ENCODE results near the gene ZRANB3. TPM values are rescaled to one million over a fixed set of nuclear protein-coding genes. Genes with fewer than 3 reads are reported as not detected.

The ZRANB3 gene
- total and polyA plus RNA-seq, 2 experiments from 2014 or later = 10.5 to 16.8 TPM

DNA sequence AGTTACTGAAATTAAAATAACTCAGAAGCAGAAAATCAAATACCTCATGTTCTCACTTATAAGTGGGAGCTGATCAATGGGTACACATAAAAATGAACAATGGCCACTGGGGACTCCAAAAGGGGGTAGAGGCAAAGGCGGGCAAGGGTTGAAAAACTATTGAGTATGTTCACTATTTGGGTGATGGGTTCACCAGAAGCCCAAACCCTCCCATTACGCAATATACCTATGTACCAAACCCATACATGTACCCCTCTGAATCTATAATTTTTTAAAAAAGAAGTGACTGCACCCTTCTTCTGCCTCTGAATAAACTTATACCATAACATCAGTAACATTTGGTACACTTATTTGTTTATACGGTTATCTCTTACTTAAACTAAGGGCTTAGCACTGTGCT is 119.4 kb downstream of the ZRANB3 start (continued):
- no peak for TF ChIP-seq CREB1 (CRISPR knock-in tag; IDR thresholded peaks at IDR 0.05; ENCODE audit: low read depth)
- TF ChIP-seq NANOG (IDR thresholded peaks at IDR 0.05; ENCODE audit: borderline replicate concordance) = no peak
- TF ChIP-seq JUNB (IDR thresholded peaks at IDR 0.05; ENCODE audit: unreplicated experiment) = no peak
- TF ChIP-seq POLR2AphosphoS5 (IDR thresholded peaks at IDR 0.05; ENCODE audit: low read depth) = no peak
- TF ChIP-seq, protein P1, sequence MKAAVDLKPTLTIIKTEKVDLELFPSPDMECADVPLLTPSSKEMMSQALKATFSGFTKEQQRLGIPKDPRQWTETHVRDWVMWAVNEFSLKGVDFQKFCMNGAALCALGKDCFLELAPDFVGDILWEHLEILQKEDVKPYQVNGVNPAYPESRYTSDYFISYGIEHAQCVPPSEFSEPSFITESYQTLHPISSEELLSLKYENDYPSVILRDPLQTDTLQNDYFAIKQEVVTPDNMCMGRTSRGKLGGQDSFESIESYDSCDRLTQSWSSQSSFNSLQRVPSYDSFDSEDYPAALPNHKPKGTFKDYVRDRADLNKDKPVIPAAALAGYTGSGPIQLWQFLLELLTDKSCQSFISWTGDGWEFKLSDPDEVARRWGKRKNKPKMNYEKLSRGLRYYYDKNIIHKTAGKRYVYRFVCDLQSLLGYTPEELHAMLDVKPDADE (IDR thresholded peaks at IDR 0.05) = no peak
- TF ChIP-seq ZNF114 (CRISPR knock-in tag; IDR thresholded peaks at IDR 0.05) = no peak

DNA sequence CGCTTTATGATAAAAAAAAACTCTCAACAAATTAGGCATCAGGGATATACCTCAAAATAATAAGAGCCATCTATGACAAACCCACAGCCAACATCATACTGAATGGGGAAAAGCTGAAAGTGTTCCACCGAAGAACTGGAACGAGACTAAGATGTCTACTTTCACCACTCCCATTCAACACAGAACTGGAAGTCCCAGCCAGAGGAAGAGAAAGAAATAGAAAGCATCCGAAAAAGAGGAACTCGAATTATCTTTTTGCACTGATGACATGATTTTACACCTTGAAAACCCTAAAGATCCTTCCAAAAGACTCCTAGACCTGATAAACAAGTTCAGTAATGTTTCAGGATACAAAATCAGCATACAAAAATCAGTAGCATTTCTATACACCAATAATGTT is 121.6 kb downstream of the ZRANB3 start:
- H3F3A ChIP-seq (replicated peaks; ENCODE audit: low read depth) = no peaks in the 10 kb centered on the region
- no peak for ATAC-seq
- Mint-ChIP-seq H3K9me3 (peaks cover 29% of the 10 kb centered on the region), H3K27ac (no peak overlapping the region), H3K4me1 (no peaks in the 10 kb centered on the region), H3K27me3 (ENCODE audit: insufficient read depth, low read depth, poor library complexity) (peaks cover 2% of the 10 kb centered on the region), H3K4me3 (no peak overlapping the region), H3K36me3 (ENCODE audit: low read depth) (peaks cover 28% of the 10 kb centered on the region)
- H3K4me2 ChIP-seq = no peak overlapping the region
- H3K4me1 ChIP-seq (ENCODE audit: insufficient read depth) = no peaks in the 10 kb centered on the region
- H3K79me2 ChIP-seq (replicated peaks; ENCODE audit: insufficient read depth) = peaks cover 16% of the 10 kb centered on the region; the same call in 1 of the 2 replicates
- H4K20me1 ChIP-seq (replicated peaks; ENCODE audit: insufficient read depth) = no peaks in the 10 kb centered on the region
- no peaks in the 10 kb centered on the region for H3K36me3 ChIP-seq (ENCODE audit: insufficient read depth)
- no peak overlapping the region for H3K27ac ChIP-seq (ENCODE audit: low read depth)
- H3K4me3 ChIP-seq = no peak overlapping the region
- DNase-seq (ENCODE audit: low spot score) = no peak
- H3K27me3 ChIP-seq (ENCODE audit: insufficient read depth) = no peaks in the 10 kb centered on the region
- H3K9me2 ChIP-seq (ENCODE audit: insufficient read depth) = no peaks in the 10 kb centered on the region
- H2AFZ ChIP-seq = no peak overlapping the region
- TF ChIP-seq EZH2 (IDR thresholded peaks at IDR 0.05; ENCODE audit: low read depth, unreplicated experiment) (no peak), EZH2phosphoT487 (IDR thresholded peaks at IDR 0.05; ENCODE audit: unreplicated experiment) (no peak), NANOG (IDR thresholded peaks at IDR 0.05; ENCODE audit: borderline replicate concordance) (no peak), JUNB (IDR thresholded peaks at IDR 0.05; ENCODE audit: unreplicated experiment) (no peak), STAT1 (IDR thresholded peaks at IDR 0.05; ENCODE audit: unreplicated experiment) (no peak), ZNF114 (CRISPR knock-in tag; IDR thresholded peaks at IDR 0.05) (no peak), POLR2AphosphoS5 (IDR thresholded peaks at IDR 0.05; ENCODE audit: low read depth) (no peak), CREB1 (CRISPR knock-in tag; IDR thresholded peaks at IDR 0.05; ENCODE audit: low read depth) (no peak)
- TF ChIP-seq, protein P1 (IDR thresholded peaks at IDR 0.05) = no peak
- TF ChIP-seq, protein P2, sequence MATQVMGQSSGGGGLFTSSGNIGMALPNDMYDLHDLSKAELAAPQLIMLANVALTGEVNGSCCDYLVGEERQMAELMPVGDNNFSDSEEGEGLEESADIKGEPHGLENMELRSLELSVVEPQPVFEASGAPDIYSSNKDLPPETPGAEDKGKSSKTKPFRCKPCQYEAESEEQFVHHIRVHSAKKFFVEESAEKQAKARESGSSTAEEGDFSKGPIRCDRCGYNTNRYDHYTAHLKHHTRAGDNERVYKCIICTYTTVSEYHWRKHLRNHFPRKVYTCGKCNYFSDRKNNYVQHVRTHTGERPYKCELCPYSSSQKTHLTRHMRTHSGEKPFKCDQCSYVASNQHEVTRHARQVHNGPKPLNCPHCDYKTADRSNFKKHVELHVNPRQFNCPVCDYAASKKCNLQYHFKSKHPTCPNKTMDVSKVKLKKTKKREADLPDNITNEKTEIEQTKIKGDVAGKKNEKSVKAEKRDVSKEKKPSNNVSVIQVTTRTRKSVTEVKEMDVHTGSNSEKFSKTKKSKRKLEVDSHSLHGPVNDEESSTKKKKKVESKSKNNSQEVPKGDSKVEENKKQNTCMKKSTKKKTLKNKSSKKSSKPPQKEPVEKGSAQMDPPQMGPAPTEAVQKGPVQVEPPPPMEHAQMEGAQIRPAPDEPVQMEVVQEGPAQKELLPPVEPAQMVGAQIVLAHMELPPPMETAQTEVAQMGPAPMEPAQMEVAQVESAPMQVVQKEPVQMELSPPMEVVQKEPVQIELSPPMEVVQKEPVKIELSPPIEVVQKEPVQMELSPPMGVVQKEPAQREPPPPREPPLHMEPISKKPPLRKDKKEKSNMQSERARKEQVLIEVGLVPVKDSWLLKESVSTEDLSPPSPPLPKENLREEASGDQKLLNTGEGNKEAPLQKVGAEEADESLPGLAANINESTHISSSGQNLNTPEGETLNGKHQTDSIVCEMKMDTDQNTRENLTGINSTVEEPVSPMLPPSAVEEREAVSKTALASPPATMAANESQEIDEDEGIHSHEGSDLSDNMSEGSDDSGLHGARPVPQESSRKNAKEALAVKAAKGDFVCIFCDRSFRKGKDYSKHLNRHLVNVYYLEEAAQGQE (IDR thresholded peaks at IDR 0.05; ENCODE audit: unreplicated experiment) = no peak
- TF ChIP-seq, protein P3, sequence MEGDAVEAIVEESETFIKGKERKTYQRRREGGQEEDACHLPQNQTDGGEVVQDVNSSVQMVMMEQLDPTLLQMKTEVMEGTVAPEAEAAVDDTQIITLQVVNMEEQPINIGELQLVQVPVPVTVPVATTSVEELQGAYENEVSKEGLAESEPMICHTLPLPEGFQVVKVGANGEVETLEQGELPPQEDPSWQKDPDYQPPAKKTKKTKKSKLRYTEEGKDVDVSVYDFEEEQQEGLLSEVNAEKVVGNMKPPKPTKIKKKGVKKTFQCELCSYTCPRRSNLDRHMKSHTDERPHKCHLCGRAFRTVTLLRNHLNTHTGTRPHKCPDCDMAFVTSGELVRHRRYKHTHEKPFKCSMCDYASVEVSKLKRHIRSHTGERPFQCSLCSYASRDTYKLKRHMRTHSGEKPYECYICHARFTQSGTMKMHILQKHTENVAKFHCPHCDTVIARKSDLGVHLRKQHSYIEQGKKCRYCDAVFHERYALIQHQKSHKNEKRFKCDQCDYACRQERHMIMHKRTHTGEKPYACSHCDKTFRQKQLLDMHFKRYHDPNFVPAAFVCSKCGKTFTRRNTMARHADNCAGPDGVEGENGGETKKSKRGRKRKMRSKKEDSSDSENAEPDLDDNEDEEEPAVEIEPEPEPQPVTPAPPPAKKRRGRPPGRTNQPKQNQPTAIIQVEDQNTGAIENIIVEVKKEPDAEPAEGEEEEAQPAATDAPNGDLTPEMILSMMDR (conservative IDR thresholded peaks at IDR 0.05; ENCODE audit: low read depth in 2 of 2) = no peak

Data from GM23338 (cell line).